Effector CD8-positive, alpha-beta T cell (primary cell): Measurements from ENCODE around the gene RING1.

Experiments
- DNase-seq: peaks from one replicate; lab custom pipeline; 2025; lab: John Stamatoyannopoulos, UW

Gene RING1

DNA sequence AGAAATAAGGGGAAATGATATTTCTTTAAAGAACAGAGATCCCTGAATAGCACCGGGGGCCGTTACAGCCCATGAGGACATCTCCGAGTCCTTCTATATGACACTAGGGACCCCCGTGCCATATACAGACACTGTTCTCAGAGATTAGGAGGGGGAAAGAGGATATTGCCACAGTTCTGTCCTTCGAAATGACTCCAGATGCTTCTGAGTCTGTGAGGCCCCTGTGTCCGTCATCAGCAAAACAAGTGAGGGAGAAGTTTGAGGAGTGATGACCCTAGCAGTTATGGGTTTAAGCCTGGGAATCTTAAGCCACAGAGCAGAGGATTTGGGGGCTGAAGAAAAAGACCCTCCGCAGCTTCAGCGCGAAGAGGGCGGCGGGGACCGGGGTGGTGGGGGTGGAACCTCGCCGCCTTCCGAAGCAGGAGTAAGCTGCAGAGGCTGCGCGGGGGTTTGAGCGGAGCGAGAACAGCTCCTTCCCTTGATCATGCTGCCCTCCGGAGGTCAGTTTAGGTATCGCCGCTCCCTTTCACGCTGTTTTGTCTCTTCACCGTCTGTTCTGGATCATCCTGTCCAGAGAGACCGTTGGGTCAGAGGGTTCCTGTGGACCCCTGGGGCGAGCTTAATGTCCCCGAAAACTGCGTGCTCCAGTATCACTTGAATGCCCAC is 39.8 kb downstream of the RING1 start:
- peak; percentile 85 for DNase-seq

DNA sequence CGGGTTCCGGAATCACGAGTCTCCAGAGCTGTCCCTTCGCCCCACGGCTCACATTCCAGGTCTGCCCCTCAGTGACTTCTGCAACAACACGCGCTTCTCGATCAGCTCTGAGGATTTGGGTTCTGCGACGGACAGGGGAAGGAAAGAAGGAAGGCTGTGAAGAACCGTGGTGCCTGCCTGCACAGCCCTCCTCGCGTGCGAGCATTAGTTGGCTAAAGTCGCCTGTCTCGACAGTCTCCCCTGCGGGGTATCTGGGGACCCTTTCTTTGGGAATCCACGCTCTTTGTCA is 40.3 kb downstream of the RING1 start:
- no peak for DNase-seq

DNA sequence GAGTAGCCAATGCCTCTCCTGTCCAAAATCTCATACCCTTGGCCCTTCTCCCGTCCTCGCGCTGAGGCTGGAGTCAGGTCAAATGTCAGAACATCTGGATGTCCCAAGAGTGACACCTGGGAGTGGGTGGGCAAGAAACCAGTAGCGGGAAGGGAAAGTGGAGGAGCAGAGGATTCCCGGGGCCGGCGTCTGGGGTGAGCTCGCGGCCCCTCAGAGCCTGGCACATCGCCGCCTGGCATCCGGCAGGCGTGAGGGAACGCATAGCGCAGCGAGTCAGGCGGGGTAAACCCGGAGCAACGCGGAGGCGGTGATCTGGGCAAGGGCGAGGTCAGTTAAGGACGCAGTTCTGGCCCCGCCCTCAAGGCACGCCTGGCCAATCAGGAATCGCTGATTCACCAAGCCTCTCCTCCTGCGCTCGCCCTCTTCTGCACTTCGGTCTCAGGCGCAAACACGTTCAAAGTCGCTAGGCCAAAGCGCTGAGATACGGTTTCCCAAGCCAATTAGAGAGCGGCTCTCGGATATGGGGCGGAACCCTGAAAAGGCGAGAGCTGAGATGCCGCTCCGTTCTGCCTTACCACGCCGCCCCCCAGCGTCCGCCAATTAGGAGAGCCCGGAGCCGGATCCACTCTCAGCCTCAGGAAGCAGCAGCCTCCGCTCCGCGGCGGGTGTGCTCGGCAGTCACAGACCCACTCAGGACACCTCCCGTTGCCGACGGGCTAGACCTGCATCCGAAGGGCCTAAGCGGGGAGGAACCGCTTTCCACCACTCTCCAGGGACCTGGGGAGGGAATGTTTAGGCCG is 40.8 kb downstream of the RING1 start:
- DNase-seq: peak; percentile 93

DNA sequence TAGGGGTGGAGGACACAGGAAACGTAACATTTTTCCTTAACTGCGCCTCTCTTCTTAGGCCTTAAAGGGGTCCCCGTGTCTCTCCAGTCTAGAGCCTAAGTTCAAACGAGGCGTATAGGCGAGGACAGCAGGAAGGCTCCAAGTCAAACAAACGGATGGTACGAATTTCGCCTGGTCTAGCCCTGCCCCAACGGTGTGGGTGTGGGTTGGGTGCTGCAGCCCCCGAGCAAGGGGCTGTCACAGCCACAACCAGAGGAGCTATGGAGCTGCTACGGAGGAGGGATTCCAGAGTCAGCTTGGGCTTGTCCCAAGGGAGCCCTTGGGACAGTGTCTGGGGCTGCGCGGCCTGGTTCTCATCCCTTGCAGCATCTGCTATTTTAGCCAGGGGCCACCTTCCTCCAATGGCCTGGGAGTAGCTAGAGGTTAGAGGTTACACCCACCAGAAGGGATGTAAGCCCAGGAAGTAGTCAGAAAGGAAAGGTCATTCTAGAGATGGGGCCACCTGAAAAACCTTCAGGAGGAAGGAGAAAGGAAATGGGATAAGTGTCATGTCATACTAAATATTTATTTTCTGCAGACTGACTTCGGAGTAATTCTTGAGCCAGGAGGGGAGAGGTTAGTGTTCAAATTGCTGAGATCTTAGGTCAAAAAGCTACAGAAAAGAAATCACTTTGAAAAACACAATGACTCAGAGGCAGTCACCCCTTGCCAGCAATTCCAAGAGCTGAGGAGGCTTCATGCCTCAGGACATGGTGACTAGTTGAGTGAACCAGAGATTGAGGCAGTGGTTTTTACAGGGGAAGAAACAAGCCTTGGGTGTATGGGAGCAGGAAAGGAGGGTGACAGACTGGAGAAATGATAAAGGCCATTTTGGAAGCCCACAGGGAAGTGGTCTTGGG is 41.7 kb downstream of the RING1 start:
- peak; percentile 23 for DNase-seq

DNA sequence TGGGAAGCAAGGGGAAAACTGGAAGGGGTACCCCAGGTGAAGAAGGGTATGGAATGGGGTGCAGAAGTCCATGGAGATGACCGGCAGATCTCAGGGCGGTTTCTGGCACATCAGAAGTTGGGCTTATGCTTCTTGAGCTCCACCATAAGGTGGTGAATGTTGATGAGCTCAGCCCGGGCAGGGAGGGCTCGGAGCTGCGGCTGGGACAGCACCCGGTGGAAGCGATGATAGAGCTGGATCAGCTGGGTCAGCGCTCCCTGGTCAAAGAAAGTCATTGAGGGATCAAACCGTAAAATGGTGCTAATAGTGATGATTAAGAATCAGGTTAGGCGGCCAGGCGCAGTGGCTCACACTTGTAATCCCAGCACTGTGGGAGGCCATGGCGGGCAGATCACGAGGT is 42.4 kb downstream of the RING1 start:
- DNase-seq: no peak

DNA sequence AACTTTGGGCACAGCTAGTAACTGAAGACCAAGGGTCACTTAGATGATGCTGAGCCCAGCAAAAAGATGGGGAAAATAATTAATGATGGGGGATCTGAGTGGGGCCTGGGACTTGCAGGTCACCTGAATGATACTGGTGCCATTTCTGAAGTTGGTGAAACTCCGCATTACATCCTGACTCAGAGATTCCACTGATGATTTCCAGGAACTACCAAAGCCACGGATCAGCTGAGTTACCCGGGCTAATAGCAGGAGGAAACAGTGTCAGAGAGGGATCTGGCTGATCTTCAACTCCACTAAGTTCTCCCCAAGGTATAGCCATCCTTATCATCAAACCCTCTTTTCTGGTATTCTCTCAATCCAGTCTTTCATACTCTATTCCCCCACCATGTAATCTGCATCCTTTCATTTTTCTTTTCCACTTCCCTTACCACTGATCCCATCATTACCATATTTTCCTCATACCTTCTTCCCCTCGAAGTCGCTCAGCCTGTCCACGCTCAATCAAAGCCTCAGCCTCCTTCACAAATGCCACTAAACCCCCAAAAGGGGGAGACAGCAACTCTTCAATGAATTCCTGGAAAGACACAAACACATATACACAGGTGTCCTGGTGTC is 43.2 kb downstream of the RING1 start:
- DNase-seq: no peak

DNA sequence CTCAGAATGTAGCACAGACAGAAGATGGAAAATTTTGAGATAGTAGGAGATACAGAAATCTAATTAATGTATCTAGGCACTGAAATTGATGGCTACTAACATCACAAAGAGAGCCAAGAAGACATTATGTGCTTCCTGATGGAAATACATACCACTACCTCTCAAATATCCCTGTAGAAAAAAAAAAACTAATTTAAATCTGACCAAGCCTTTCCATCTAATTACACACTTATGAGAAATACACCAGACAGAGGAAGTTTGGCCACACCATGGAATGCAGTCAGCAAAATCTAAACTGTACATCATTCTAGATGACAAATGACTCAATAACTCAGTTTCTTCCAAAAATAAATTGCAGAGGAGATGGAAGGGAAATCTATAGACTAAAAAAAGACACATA is 44.5 kb downstream of the RING1 start:
- no peak for DNase-seq

DNA sequence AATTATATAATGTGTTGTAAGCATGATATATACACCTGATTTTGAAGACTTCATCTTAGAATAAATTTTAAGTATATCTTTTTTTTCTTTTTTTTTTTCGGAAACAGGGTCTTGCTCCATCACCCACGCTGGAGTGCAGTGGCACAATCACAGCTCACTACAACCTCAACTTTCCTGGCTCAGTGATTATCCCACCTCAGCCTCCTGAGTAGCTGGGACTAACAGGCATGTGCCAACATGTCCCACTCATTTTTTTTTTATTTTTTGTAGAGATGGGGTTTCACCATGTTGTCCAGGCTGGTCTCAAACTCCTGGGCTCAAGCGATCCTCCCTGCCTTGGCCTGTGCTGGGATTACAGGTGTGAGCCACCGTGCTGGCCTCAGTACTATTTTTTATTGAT is 46.3 kb downstream of the RING1 start:
- no peak for DNase-seq

DNA sequence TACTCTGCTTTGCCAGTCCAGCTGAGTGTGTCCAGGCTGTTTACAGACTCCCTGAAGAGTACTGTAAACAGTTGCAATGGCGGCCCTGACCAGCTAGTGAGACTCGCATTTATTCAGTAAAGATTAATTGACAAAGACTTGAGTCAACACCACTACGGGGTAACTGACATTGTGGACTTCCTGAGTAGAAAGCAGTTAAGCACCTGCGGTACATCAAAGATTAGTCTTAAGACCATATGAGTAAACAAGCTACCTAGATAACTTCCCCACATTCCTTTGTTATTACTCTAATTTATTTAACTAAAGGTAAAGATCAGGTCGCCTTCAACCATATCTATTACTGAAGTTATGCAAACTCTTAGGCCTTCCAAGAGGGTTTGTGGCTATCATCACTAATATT is 50.7 kb downstream of the RING1 start:
- DNase-seq: no peak
